Thyroid gland (tissue), 4 donors: ENCODE results near the gene NR2C2AP.

ENCODE experiments used
- CTCF ChIP-seq, 6 experiments: fragments of 200-600 bp in 3 of 6; fragments of 450-650 bp in 3 of 6; sonication (generic) in 3 of 6; IDR thresholded peaks; one replicate each; pipeline ENCODE4 v1.5.1; 2016 to 2019; ENCODE audit warnings: antibody characterized with exemption in 6 of 6, mild to moderate bottlenecking in 2 of 6, inconsistent platforms in 1 of 6, moderate library complexity in 1 of 6
- POLR2A ChIP-seq, 2 donors: fragments of 450-650 bp; IDR thresholded peaks; one replicate each; pipeline ENCODE4 v1.6.1; 2017; ENCODE audit warnings: antibody characterized with exemption in 2 of 2, mild to moderate bottlenecking in 2 of 2, moderate library complexity in 1 of 2

GRCh38 chr19:19224150-19224851, 21.1 kb upstream of the NR2C2AP start:
- TF ChIP-seq CTCF (IDR thresholded peaks at IDR 0.05) (no peak), POLR2A (IDR thresholded peaks at IDR 0.05) (no peak)
